SK-N-SH (cell line): ENCODE results near the gene VSIG10L. TPM values are rescaled to one million over a fixed set of nuclear protein-coding genes. Genes with fewer than 3 reads are reported as not detected.

ENCODE experiments used
- CTCF ChIA-PET: fragments of 300-600, 350-600 bp; formaldehyde crosslinking; extraction: SDS; loops from one replicate; lab custom pipeline; 2021; lab: Yijun Ruan, JAX
- POLR2A ChIA-PET: fragments of 350-600 bp; sonication (Branson Sonifier 250); formaldehyde crosslinking; extraction: SDS; loops from one replicate; lab custom pipeline; 2020; ENCODE audit warnings: antibody characterized with exemption, inconsistent platforms; lab: Yijun Ruan, JAX
- DNase-seq: peaks from one replicate; pipeline ENCODE4 v3.0.0; 2012
- H2AFZ ChIP-seq: fragments of 200-600 bp; sonication (generic); 2 replicates; pipeline ENCODE4 v1.8.1; 2016; ENCODE audit warnings: antibody characterized with exemption, mild to moderate bottlenecking, low read depth
- H3F3A ChIP-seq: fragments of 200-600 bp; sonication (generic); replicated peaks from 2 replicates; pipeline ENCODE3; 2016; ENCODE audit warnings: antibody characterized with exemption, mild to moderate bottlenecking; ENCODE audit not compliant: insufficient read depth
- H3K27ac ChIP-seq, 2 experiments: fragments of 200-500 bp in 1 of 2; fragments of 200-600 bp in 1 of 2; sonication (Bioruptor generic) in 1 of 2; sonication (generic), shearing (Covaris generic) in 1 of 2; 2 replicates each; pipeline versions ENCODE4 v1.5.1 to v1.6.1; 2014 to 2016; ENCODE audit warnings: low read depth in 2 of 2, inconsistent platforms in 1 of 2, low read length in 1 of 2, mild to moderate bottlenecking in 1 of 2, mixed read lengths in 1 of 2
- H3K27me3 ChIP-seq: fragments of 200-600 bp; sonication (generic), shearing (Covaris generic); 2 replicates; pipeline ENCODE4 v1.6.1; 2016; ENCODE audit warnings: mixed run types; ENCODE audit not compliant: insufficient read depth
- H3K36me3 ChIP-seq, 2 experiments: fragments of 200-500 bp in 1 of 2; fragments of 200-600 bp in 1 of 2; sonication (Bioruptor generic) in 1 of 2; sonication (generic) in 1 of 2; replicated peaks in 1 of 2; 2 replicates each; pipeline versions ENCODE3 to v1.5.1; 2014 to 2016; ENCODE audit warnings: low read length in 1 of 2, mild to moderate bottlenecking in 1 of 2; ENCODE audit not compliant: insufficient read depth in 2 of 2, control insufficient read depth in 1 of 2
- H3K4me1 ChIP-seq, 2 experiments: fragments of 200-500 bp in 1 of 2; fragments of 200-600 bp in 1 of 2; sonication (Bioruptor generic) in 1 of 2; sonication (generic), shearing (Covaris generic) in 1 of 2; 2 replicates each; pipeline versions ENCODE4 v1.5.1 to v1.6.1; 2014 to 2016; ENCODE audit warnings: low read depth in 1 of 2, low read length in 1 of 2, mixed run types in 1 of 2; ENCODE audit not compliant: insufficient read depth in 2 of 2, control insufficient read depth in 1 of 2
- H3K4me2 ChIP-seq: fragments of 200-600 bp; sonication (generic), shearing (Covaris generic); 2 replicates; pipeline ENCODE4 v1.6.1; 2017; ENCODE audit warnings: mixed run types
- H3K4me3 ChIP-seq, 2 experiments: fragments of 200-500 bp in 1 of 2; fragments of 200-600 bp in 1 of 2; sonication (Bioruptor generic) in 1 of 2; sonication (generic), shearing (Covaris generic) in 1 of 2; 2 replicates each; pipeline versions ENCODE4 v1.5.1 to v1.8.1; 2014 to 2016; ENCODE audit warnings: low read depth in 2 of 2, inconsistent platforms in 1 of 2, low read length in 1 of 2, mild to moderate bottlenecking in 1 of 2, mixed read lengths in 1 of 2, moderate library complexity in 1 of 2
- H3K79me2 ChIP-seq: fragments of 200-600 bp; sonication (generic); 2 replicates; pipeline ENCODE4 v1.8.1; 2017; ENCODE audit warnings: mild to moderate bottlenecking; ENCODE audit not compliant: insufficient read depth
- H3K9ac ChIP-seq: fragments of 200-600 bp; sonication (generic); 2 replicates; pipeline ENCODE4 v1.6.1; 2017; ENCODE audit warnings: mixed run types
- H3K9me2 ChIP-seq: fragments of 200-600 bp; sonication (generic); 2 replicates; pipeline ENCODE4 v1.6.1; 2017; ENCODE audit warnings: mixed run types
- H3K9me3 ChIP-seq: fragments of 200-600 bp; sonication (generic); 2 replicates; pipeline ENCODE4 v1.6.1; 2017; ENCODE audit warnings: mixed run types, mild to moderate bottlenecking, moderate library complexity
- H4K20me1 ChIP-seq: fragments of 200-600 bp; sonication (generic); 2 replicates; pipeline ENCODE4 v1.6.1; 2017; ENCODE audit warnings: mild to moderate bottlenecking, mixed run types; ENCODE audit not compliant: insufficient read depth
- CHD2 ChIP-seq: fragments of 150-350 bp; IDR thresholded peaks from 2 replicates; pipeline ENCODE4 v1.6.1; 2018; ENCODE audit warnings: low read length; ENCODE audit not compliant: partially characterized antibody
- ELF1 ChIP-seq: IDR thresholded peaks from 2 replicates; pipeline ENCODE4 v1.4.0; 2012
- EP300 ChIP-seq, 2 experiments: IDR thresholded peaks; 2 replicates each; pipeline versions ENCODE4 v1.4.0 to v1.6.1; 2012; ENCODE audit warnings: borderline replicate concordance in 1 of 2, low read depth in 1 of 2, low read length in 1 of 2
- FOXJ3 ChIP-seq: sonication (generic); formaldehyde crosslinking; IDR thresholded peaks from 2 replicates; pipeline ENCODE4 v1.5.1; 2020; ENCODE audit warnings: mild to moderate bottlenecking, missing genetic modification reagents
- GATA2 ChIP-seq: sonication (generic); formaldehyde crosslinking; IDR thresholded peaks from 2 replicates; pipeline ENCODE4 v1.5.0; 2020; ENCODE audit warnings: mild to moderate bottlenecking, missing genetic modification reagents
- JUND ChIP-seq: IDR thresholded peaks from 2 replicates; pipeline ENCODE4 v1.4.0; 2012
- NRF1 ChIP-seq: IDR thresholded peaks from 2 replicates; pipeline ENCODE4 v1.6.1; 2012; ENCODE audit warnings: low read depth, mild to moderate bottlenecking, low read length
- POLR2AphosphoS5 ChIP-seq: IDR thresholded peaks from 2 replicates; pipeline ENCODE4 v1.6.1; 2012; ENCODE audit warnings: low read depth, low read length
- RXRA ChIP-seq: IDR thresholded peaks from 2 replicates; pipeline ENCODE4 v1.4.0; 2012; ENCODE audit warnings: low read depth, mild to moderate bottlenecking, borderline replicate concordance
- TAF1 ChIP-seq: IDR thresholded peaks from 2 replicates; pipeline ENCODE4 v1.6.1; 2012; ENCODE audit warnings: low read depth, mild to moderate bottlenecking, low read length, moderate library complexity, borderline replicate concordance
- WGBS: methylation state at CpG from one replicate; pipeline ENCODE4 v1.1.6; 2017; ENCODE audit warnings: low lambda C conversion rate; 5-methylcytosine and 5-hydroxymethylcytosine counted together
- polyA plus RNA-seq, 3 experiments: library from polyadenylated mRNA; depleted of rRNA; stranded (reverse); fragments of >200 nt; gene quantifications; 2 replicates each; pipeline ENCODE4 v1.2.3, GENCODE V29; 2012
- TF ChIP-seq, protein P1 (sequence below): IDR thresholded peaks from 2 replicates; pipeline ENCODE4; 2012

Gene VSIG10L
- polyA plus RNA-seq, 1 of the 3 experiments (the other 2 are of a cell fraction), result 2.7 TPM

DNA sequence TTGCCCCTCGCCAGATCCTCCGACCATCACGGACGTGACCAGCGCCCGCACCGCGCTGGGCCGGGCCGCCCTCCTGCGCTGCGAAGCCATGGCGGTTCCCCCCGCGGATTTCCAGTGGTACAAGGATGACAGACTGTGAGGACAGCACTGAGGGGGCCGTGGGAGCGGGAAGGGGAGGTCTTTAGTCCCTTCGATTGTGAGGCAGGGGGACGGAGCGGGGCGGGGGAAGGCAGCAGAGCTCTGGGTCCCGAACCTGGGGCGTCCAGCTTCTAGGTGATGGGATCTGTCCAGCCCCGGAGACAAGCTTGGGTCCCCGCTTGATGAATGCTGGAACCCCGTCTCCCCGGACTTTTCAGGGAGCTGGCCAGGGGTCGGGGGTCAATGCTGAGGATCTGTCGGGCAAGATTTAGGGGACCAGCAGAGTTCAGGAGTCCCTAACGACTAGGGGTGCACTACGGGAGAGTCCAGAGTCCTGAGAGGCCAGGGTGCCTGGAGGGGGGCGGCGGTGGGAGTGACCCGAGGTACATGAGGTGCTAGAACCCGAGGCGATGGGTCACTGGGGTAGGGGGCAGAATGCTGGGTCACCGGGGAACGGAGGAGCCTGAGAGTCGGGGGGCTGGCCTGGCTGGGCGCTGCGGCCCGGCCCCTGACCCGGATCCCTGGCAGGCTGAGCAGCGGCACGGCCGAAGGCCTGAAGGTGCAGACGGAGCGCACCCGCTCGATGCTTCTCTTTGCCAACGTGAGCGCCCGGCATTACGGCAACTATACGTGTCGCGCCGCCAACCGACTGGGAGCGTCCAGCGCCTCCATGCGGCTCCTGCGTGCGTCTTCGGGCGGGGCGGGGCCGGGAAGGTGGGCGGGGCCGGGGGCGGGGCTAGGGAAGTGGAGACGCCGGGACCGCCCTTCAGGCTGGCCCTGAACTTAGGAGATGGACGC, 14.6 kb downstream of the VSIG10L start (continued):
- TF ChIP-seq, protein P1, sequence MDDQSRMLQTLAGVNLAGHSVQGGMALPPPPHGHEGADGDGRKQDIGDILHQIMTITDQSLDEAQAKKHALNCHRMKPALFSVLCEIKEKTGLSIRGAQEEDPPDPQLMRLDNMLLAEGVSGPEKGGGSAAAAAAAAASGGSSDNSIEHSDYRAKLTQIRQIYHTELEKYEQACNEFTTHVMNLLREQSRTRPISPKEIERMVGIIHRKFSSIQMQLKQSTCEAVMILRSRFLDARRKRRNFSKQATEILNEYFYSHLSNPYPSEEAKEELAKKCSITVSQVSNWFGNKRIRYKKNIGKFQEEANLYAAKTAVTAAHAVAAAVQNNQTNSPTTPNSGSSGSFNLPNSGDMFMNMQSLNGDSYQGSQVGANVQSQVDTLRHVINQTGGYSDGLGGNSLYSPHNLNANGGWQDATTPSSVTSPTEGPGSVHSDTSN, result no peak
- TF ChIP-seq, all 33 proteins: peak for 0

DNA sequence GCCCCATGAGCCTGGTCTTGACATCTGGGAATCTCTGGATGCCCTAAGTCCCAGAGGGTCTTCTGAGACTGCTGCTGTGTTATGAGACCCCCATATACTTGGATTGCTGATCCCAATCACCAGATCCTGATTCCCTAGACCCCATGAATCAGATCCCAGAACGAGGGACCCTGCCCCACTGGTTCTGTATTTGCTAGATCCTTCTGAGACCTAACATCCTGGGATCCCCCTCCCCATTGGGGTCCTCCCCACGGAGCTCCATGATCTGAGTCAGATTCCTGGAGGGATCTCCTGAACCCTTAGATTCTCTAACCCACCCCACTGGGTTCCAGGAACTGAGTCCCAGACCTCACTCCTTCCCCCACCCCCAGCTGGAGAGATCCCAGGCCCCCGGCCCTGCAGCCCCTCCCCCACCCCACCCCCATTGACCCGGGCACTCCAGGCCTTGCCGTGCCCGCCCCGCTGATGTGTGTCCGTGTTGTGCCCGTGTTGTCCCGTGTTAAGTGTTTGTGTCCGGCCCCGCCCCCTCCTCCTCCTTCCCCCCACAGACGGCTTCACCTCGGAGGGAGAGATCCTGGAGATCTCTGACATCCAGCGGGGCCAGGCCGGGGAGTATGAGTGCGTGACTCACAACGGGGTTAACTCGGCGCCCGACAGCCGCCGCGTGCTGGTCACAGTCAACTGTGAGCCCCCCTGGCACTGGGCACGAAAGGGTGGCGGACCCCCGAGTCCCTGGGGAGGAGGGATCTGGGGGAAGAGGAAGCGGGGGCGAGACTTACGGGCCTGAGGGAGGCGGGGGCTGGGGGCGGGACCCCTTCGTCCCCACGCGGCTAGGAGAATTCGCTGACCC, 15.5 kb downstream of the VSIG10L start:
- POLR2A ChIA-PET, result no interaction called here
- 68% methylated on average over 35 of the region's 36 CpGs for whole genome bisulfite sequencing
- no peak overlapping the region for H3K9ac ChIP-seq
- no peak for DNase-seq
- TF ChIP-seq EP300 (IDR thresholded peaks at IDR 0.05; ENCODE audit: borderline replicate concordance in 1 of 2, low read depth in 1 of 2, low read length in 1 of 2), result no peak
- TF ChIP-seq POLR2AphosphoS5, result no peak
- TF ChIP-seq CHD2, result no peak
- TF ChIP-seq TAF1, result no peak
- TF ChIP-seq NRF1, result no peak
- TF ChIP-seq JUND, result no peak
- no peak for TF ChIP-seq RXRA
- no peak for TF ChIP-seq FOXJ3 (CRISPR knock-in tag)
- TF ChIP-seq GATA2 (CRISPR knock-in tag), result no peak
- TF ChIP-seq ELF1, result no peak
- H3K9me3 ChIP-seq, result no peaks in the 10 kb centered on the region
- H3K27ac ChIP-seq, result no peak overlapping the region
- no peaks in the 10 kb centered on the region for H4K20me1 ChIP-seq
- no peaks in the 10 kb centered on the region for H3F3A ChIP-seq
- no peaks in the 10 kb centered on the region for H3K27me3 ChIP-seq
- no peaks in the 10 kb centered on the region for H3K9me2 ChIP-seq
- no peak overlapping the region for H3K4me2 ChIP-seq
- no peaks in the 10 kb centered on the region for H3K4me1 ChIP-seq
- CTCF ChIA-PET, result no interaction called here
- no peak overlapping the region for H3K4me3 ChIP-seq
- no peak overlapping the region for H2AFZ ChIP-seq
- no peaks in the 10 kb centered on the region for H3K79me2 ChIP-seq
- no peaks in the 10 kb centered on the region for H3K36me3 ChIP-seq
